CD4-positive, alpha-beta T cell (primary cell): ENCODE measurements around the gene HERPUD2. TPM values are rescaled to one million over a fixed set of nuclear protein-coding genes. Genes with fewer than 3 reads are reported as not detected.

Experiments used
- ATAC-seq: fragments of 200-7000 bp; cut with Tn5 transposase; one replicate; pipeline ENCODE4 v1.10.0; 2022; ENCODE audit warnings: mild to moderate bottlenecking; ENCODE audit not compliant: poor library complexity
- CTCF ChIA-PET: fragments of 350-600 bp; sonication (Branson Sonifier 250); formaldehyde crosslinking; loops from one replicate; lab custom pipeline; 2021; ENCODE audit warnings: antibody characterized with exemption, inconsistent platforms; lab: Charles Lee
- POLR2A ChIA-PET: fragments of 350-600 bp; sonication (Branson Sonifier 250); formaldehyde crosslinking; loops from one replicate; lab custom pipeline; 2021; ENCODE audit warnings: antibody characterized with exemption, inconsistent platforms; lab: Charles Lee
- DNase-seq, 14 experiments: peaks; one replicate each; pipeline ENCODE4 v3.0.0-alpha.2; 2013 to 2020; ENCODE audit warnings: mixed read lengths in 2 of 14
- H3K27ac ChIP-seq, 2 donors: one replicate each; pipeline versions ENCODE4 v1.5.1 to v1.7.0; 2013; ENCODE audit warnings: low read length in 2 of 2, low read depth in 1 of 2, mild to moderate bottlenecking in 1 of 2
- H3K27me3 ChIP-seq, 2 experiments: 1 replicate in 1 of 2; 2 replicates in 1 of 2; pipeline versions ENCODE4 v1.6.1 to v1.7.0; 2013; ENCODE audit warnings: low read length in 2 of 2, control low read depth in 1 of 2, mild to moderate bottlenecking in 1 of 2, moderate library complexity in 1 of 2; ENCODE audit not compliant: insufficient read depth in 2 of 2, control insufficient read depth in 1 of 2
- H3K36me3 ChIP-seq: one replicate; pipeline ENCODE4 v1.6.1; 2013; ENCODE audit warnings: low read length, control low read depth; ENCODE audit not compliant: insufficient read depth
- H3K4me1 ChIP-seq: one replicate; pipeline ENCODE4 v1.6.1; 2013; ENCODE audit warnings: low read length, control low read depth; ENCODE audit not compliant: insufficient read depth
- H3K4me3 ChIP-seq: one replicate; pipeline ENCODE4 v1.5.1; 2013; ENCODE audit warnings: mild to moderate bottlenecking, low read length, moderate library complexity
- H3K9me3 ChIP-seq, 2 experiments: 1 replicate in 1 of 2; 2 replicates in 1 of 2; pipeline versions ENCODE4 v1.6.1 to v1.7.0; 2013; ENCODE audit warnings: low read length in 2 of 2, mild to moderate bottlenecking in 2 of 2, control low read depth in 1 of 2, moderate library complexity in 1 of 2; ENCODE audit not compliant: control insufficient read depth in 1 of 2, insufficient read depth in 1 of 2
- H3K27ac Mint-ChIP-seq: one replicate; pipeline ENCODE4 v1.8.0; 2020; ENCODE audit warnings: mixed read lengths
- H3K27me3 Mint-ChIP-seq: one replicate; pipeline ENCODE4 v1.8.0; 2021; ENCODE audit warnings: mixed read lengths
- H3K36me3 Mint-ChIP-seq: one replicate; pipeline ENCODE4 v1.8.0; 2021; ENCODE audit warnings: low read depth, mixed read lengths
- H3K4me1 Mint-ChIP-seq: one replicate; pipeline ENCODE4 v1.8.0; 2021; ENCODE audit warnings: low read depth, mixed read lengths
- H3K4me3 Mint-ChIP-seq: one replicate; pipeline ENCODE4 v1.8.0; 2020; ENCODE audit warnings: mild to moderate bottlenecking, mixed read lengths
- H3K9me3 Mint-ChIP-seq: one replicate; pipeline ENCODE4 v1.8.0; 2020; ENCODE audit warnings: mixed read lengths
- intact Hi-C, 2 experiments: fragments of 100-400 bp; cut with DNase I in 1 of 2; cut with micrococcal nuclease in 1 of 2; formaldehyde crosslinking; loops; one replicate each; pipeline versions ENCODE4 v1.15.1 to v1.9.0; 2023 to 2025; cut with DNase I, micrococcal nuclease
- total RNA-seq, 174 experiments: library from RNA in 2 of 174; stranded (reverse) in 2 of 174; gene quantifications; one replicate each; pipeline ENCODE4 v1.2.3 and lab custom pipeline; 2021 to 2026
- TF ChIP-seq, protein P1 (sequence below): fragments of 200-600 bp; IDR thresholded peaks from one replicate; pipeline ENCODE4 v1.8.0; 2022; ENCODE audit warnings: antibody characterized with exemption, mild to moderate bottlenecking

The HERPUD2 gene
- total RNA-seq, 2 experiments from 2014 or later = 113 to 127 TPM

DNA sequence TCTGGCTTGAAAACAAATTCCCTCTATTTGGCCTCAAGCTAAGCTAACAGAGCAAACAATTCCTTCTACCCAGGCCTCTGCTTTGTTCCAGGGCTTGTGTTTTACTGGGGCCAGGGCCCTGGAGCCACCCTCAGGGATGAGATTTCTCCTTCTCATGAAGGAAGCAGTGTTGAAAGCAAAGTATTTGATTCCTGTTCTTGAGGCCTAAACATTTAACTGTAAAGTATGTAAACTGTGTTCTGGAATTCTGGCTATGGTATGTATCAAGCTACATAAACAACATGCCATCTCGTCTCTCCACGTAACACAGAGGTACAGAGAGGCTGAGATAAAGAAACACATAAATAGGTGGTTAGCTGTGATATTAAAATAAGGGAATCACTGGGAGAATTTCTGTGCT, 81.8 kb downstream of the HERPUD2 start:
- POLR2A ChIA-PET = interaction anchor here (0.9 kb wide), 1 partner anchor 23 kb away, joined by 3 read pairs; no protein-coding TSS in a partner anchor
- H3K9me3 ChIP-seq = no peaks in the 10 kb centered on the region
- DNase-seq (no peak), ATAC-seq (no peak)
- no peaks in the 10 kb centered on the region for H3K36me3 ChIP-seq
- H3K4me3 Mint-ChIP-seq = no peak overlapping the region
- no peaks in the 10 kb centered on the region for H3K9me3 Mint-ChIP-seq
- no peaks in the 10 kb centered on the region for H3K4me1 ChIP-seq
- no peak overlapping the region for H3K4me3 ChIP-seq
- CTCF ChIA-PET = interaction anchor here (0.7 kb wide), 1 partner anchor 13 kb away, joined by 5 read pairs; no protein-coding TSS in a partner anchor
- H3K27ac Mint-ChIP-seq = no peak overlapping the region
- no peaks in the 10 kb centered on the region for H3K4me1 Mint-ChIP-seq
- H3K36me3 Mint-ChIP-seq = peaks cover 3% of the 10 kb centered on the region
- no peak overlapping the region for H3K27ac ChIP-seq
- no peaks in the 10 kb centered on the region for H3K27me3 ChIP-seq
- TF ChIP-seq, protein P1, sequence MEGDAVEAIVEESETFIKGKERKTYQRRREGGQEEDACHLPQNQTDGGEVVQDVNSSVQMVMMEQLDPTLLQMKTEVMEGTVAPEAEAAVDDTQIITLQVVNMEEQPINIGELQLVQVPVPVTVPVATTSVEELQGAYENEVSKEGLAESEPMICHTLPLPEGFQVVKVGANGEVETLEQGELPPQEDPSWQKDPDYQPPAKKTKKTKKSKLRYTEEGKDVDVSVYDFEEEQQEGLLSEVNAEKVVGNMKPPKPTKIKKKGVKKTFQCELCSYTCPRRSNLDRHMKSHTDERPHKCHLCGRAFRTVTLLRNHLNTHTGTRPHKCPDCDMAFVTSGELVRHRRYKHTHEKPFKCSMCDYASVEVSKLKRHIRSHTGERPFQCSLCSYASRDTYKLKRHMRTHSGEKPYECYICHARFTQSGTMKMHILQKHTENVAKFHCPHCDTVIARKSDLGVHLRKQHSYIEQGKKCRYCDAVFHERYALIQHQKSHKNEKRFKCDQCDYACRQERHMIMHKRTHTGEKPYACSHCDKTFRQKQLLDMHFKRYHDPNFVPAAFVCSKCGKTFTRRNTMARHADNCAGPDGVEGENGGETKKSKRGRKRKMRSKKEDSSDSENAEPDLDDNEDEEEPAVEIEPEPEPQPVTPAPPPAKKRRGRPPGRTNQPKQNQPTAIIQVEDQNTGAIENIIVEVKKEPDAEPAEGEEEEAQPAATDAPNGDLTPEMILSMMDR = no peak
- intact Hi-C loops = no loop called here
- H3K27me3 Mint-ChIP-seq = no peaks in the 10 kb centered on the region

DNA sequence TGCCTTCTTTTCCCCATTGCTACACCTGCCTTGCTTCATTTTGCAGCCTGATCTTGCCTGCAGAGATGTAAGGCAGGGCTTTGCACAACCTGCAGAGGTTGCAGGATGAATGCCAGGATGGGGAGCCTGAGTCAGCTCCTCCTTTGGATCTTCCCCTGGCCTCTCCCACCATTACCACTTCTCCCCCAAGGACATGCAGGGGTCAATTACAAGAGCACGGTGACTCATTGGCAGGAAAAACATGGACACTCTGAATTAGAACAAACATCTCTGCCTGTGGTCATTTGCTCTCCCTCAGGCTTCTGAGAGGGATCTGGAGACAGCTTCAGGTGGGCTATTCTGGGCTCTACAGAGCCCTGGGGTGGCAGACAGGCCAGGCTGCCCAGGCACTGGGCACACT, 89.2 kb downstream of the HERPUD2 start:
- POLR2A ChIA-PET = no interaction called here
- CTCF ChIA-PET = interaction anchor here (0.8 kb wide), 1 partner anchor 12 kb away, joined by 3 read pairs; no protein-coding TSS in a partner anchor
- TF ChIP-seq, protein P1 = no peak
- Histone ChIP-seq H3K36me3 (no peaks in the 10 kb centered on the region), H3K4me3 (no peak overlapping the region), H3K27ac (no peak overlapping the region), H3K27me3 (no peaks in the 10 kb centered on the region), H3K9me3 (no peaks in the 10 kb centered on the region), H3K4me1 (no peaks in the 10 kb centered on the region)
- H3K4me1 Mint-ChIP-seq = no peaks in the 10 kb centered on the region
- H3K9me3 Mint-ChIP-seq = no peaks in the 10 kb centered on the region
- ATAC-seq (no peak), DNase-seq (no peak)
- intact Hi-C loops = no loop called here
- no peak overlapping the region for H3K27ac Mint-ChIP-seq
- H3K36me3 Mint-ChIP-seq = no peaks in the 10 kb centered on the region
- H3K27me3 Mint-ChIP-seq = no peaks in the 10 kb centered on the region
- no peak overlapping the region for H3K4me3 Mint-ChIP-seq

- no peaks in the 10 kb centered on the region for H3K27me3 Mint-ChIP-seq
- Histone ChIP-seq H3K4me3 (no peak overlapping the region), H3K4me1 (no peaks in the 10 kb centered on the region), H3K36me3 (no peaks in the 10 kb centered on the region), H3K9me3 (no peaks in the 10 kb centered on the region), H3K27ac (no peak overlapping the region), H3K27me3 (no peaks in the 10 kb centered on the region)
- TF ChIP-seq, protein P1 = no peak
- ChIA-PET CTCF (no interaction called here), POLR2A (no interaction called here)
- H3K36me3 Mint-ChIP-seq = no peaks in the 10 kb centered on the region
- no peak overlapping the region for H3K27ac Mint-ChIP-seq
- DNase-seq (no peak), ATAC-seq (no peak)
- intact Hi-C loops = no loop called here
- H3K4me1 Mint-ChIP-seq = no peaks in the 10 kb centered on the region
- H3K9me3 Mint-ChIP-seq = no peaks in the 10 kb centered on the region
- H3K4me3 Mint-ChIP-seq = no peak overlapping the region
Measured at GRCh38 chr7:35604595-35604994, 90.3 kb downstream of the HERPUD2 start.
